ENCODE results near the gene RMC1. TPM values are rescaled to one million over a fixed set of nuclear protein-coding genes. Genes with fewer than 3 reads are reported as not detected.

RMC1 gene
- total RNA-seq, 2 experiments from 2014 or later, result 32.8 to 36.2 TPM

DNA sequence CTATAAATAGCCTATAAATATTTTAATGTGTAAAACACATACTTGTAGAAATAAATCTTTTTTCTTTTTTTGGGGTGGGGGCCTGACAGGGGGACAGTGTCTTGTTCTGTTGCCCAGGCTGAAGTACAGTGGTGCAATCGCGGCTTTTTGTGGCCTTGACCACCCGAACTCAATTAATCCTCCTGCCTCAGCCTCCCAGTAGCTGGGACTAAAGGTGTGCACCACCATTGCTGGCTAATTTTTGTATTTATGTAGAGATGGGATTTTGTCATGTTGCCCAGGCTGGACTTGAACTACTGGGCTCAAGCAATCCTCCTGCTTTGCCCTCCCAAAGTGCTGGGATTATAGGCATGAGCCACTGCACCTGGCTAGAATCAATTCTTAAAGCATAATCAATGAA, 45.4 kb downstream of the RMC1 start:
- Histone ChIP-seq H3K4me3 (ENCODE audit: low read depth, low read length, poor library complexity, severe bottlenecking) (no peak overlapping the region), H2AFZ (ENCODE audit: low read length) (no peak overlapping the region)
- CTCF ChIA-PET (ENCODE audit: unreplicated experiment), result no interaction called here

GRCh38 chr18:23550898-23551297, 47.6 kb downstream of the RMC1 start:
- Histone ChIP-seq H3K27ac (ENCODE audit: low read depth, low read length, poor library complexity, severe bottlenecking) (no peak overlapping the region), H3K4me3 (ENCODE audit: low read depth, low read length, poor library complexity, severe bottlenecking) (no peak overlapping the region), H4K20me1 (ENCODE audit: insufficient read depth, low read length) (no peaks in the 10 kb centered on the region), H3K79me2 (ENCODE audit: insufficient read depth, low read depth, low read length) (no peaks in the 10 kb centered on the region), H3K36me3 (ENCODE audit: insufficient read depth, low read length) (peaks cover 86% of the 10 kb centered on the region), H3K9me2 (ENCODE audit: insufficient read depth, low read length) (no peaks in the 10 kb centered on the region), H2AFZ (ENCODE audit: low read length) (no peak overlapping the region), H3K4me2 (ENCODE audit: low read length) (no peak overlapping the region), H3K4me1 (ENCODE audit: insufficient read depth, low read length, poor library complexity, severe bottlenecking) (no peaks in the 10 kb centered on the region), H3K9me3 (ENCODE audit: low read length) (no peaks in the 10 kb centered on the region)
- DNase-seq (ENCODE audit: low spot score), result no peak
- TSS peak; percentile 33 for BruUV-seq (replicated peaks)
- ChIA-PET POLR2A (interaction anchor here (0.5 to 1.1 kb wide), 2 partner anchors 9 to 35 kb away, joined by 3 read pairs; no protein-coding TSS in a partner anchor), CTCF (ENCODE audit: unreplicated experiment) (no interaction called here)
- intact Hi-C loops (cut with micrococcal nuclease; ENCODE audit: unreplicated experiment), result no loop called here
- no peak for TF ChIP-seq CTCF (conservative IDR thresholded peaks at IDR 0.05; ENCODE audit: low read length)
- no peak for TF ChIP-seq EZH2phosphoT487 (IDR thresholded peaks at IDR 0.05; ENCODE audit: borderline replicate concordance, low read depth, low read length)

More for the DNA sequence above, 45.4 kb downstream of the RMC1 start:
- Histone ChIP-seq H3K79me2 (ENCODE audit: insufficient read depth, low read depth, low read length) (no peaks in the 10 kb centered on the region), H3K4me2 (ENCODE audit: low read length) (no peak overlapping the region), H3K27ac (ENCODE audit: low read depth, low read length, poor library complexity, severe bottlenecking) (no peak overlapping the region), H3K36me3 (ENCODE audit: insufficient read depth, low read length) (peaks cover 83% of the 10 kb centered on the region), H3K9me2 (ENCODE audit: insufficient read depth, low read length) (no peaks in the 10 kb centered on the region), H3K4me1 (ENCODE audit: insufficient read depth, low read length, poor library complexity, severe bottlenecking) (no peaks in the 10 kb centered on the region), H4K20me1 (ENCODE audit: insufficient read depth, low read length) (no peaks in the 10 kb centered on the region), H3K9me3 (ENCODE audit: low read length) (no peaks in the 10 kb centered on the region)
- BruUV-seq (replicated peaks), result no TSS peak
- no peak for DNase-seq (ENCODE audit: low spot score)
- intact Hi-C loops (cut with micrococcal nuclease; ENCODE audit: unreplicated experiment), result no loop called here
- POLR2A ChIA-PET, result interaction anchor here (0.6 kb wide), 1 partner anchor 70 kb away, joined by 3 read pairs; no protein-coding TSS in a partner anchor
- no peak for TF ChIP-seq EZH2phosphoT487 (IDR thresholded peaks at IDR 0.05; ENCODE audit: borderline replicate concordance, low read depth, low read length)
- no peak for TF ChIP-seq CTCF (conservative IDR thresholded peaks at IDR 0.05; ENCODE audit: low read length)

DNA sequence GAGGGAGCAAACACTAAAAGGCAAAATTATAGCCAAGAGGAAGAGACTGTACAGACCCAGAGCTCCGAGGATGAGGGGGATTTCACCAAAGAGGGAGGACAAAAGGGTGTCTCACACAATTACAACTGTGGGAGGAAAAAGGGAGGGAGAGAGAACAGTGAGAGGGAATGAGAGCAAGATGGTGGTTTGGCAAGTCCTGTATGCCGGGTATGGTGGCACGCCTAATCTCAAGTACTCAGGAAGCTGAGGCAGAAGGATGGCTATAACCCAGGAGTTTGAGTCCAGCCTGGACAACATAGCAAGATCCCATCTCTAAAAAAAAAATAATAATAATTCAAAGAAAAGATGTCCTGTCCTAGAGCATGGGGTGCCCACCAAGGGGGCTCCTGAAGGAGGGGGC, 48.7 kb downstream of the RMC1 start:
- no TSS peak for BruUV-seq (replicated peaks)
- H3K9me3 ChIP-seq (ENCODE audit: low read length), result no peaks in the 10 kb centered on the region
- CTCF ChIA-PET (ENCODE audit: unreplicated experiment), result no interaction called here
- H3K27ac ChIP-seq (ENCODE audit: low read depth, low read length, poor library complexity, severe bottlenecking), result no peak overlapping the region
- no peak overlapping the region for H3K4me3 ChIP-seq (ENCODE audit: low read depth, low read length, poor library complexity, severe bottlenecking)
- TF ChIP-seq EZH2phosphoT487 (IDR thresholded peaks at IDR 0.05; ENCODE audit: borderline replicate concordance, low read depth, low read length) (no peak), CTCF (conservative IDR thresholded peaks at IDR 0.05; ENCODE audit: low read length) (no peak)
- no peak for DNase-seq (ENCODE audit: low spot score)
- intact Hi-C loops (cut with micrococcal nuclease; ENCODE audit: unreplicated experiment), result no loop called here
- H3K4me2 ChIP-seq (ENCODE audit: low read length), result no peak overlapping the region
- peaks cover 87% of the 10 kb centered on the region for H3K36me3 ChIP-seq (ENCODE audit: insufficient read depth, low read length)
- no peaks in the 10 kb centered on the region for H3K9me2 ChIP-seq (ENCODE audit: insufficient read depth, low read length)
- POLR2A ChIA-PET, result interaction anchor here (0.6 kb wide), 1 partner anchor 505 kb away, joined by 3 read pairs; no protein-coding TSS in a partner anchor
- no peaks in the 10 kb centered on the region for H3K79me2 ChIP-seq (ENCODE audit: insufficient read depth, low read depth, low read length)
- H3K4me1 ChIP-seq (ENCODE audit: insufficient read depth, low read length, poor library complexity, severe bottlenecking), result no peaks in the 10 kb centered on the region
- H4K20me1 ChIP-seq (ENCODE audit: insufficient read depth, low read length), result no peaks in the 10 kb centered on the region
- H2AFZ ChIP-seq (ENCODE audit: low read length), result no peak overlapping the region
